Neutrophil (primary cell): ENCODE measurements around the gene ACTN3.

Source experiments
- H3K27ac ChIP-seq: fragments of 200-600 bp; sonication (generic); 2 replicates; pipeline ENCODE4 v1.5.1; 2016; ENCODE audit warnings: mild to moderate bottlenecking, moderate library complexity
- H3K27me3 ChIP-seq: fragments of 200-600 bp; sonication (generic); 2 replicates; pipeline ENCODE4 v1.6.0; 2016; ENCODE audit warnings: mild to moderate bottlenecking
- H3K36me3 ChIP-seq: fragments of 200-600 bp; sonication (generic); 2 replicates; pipeline ENCODE4 v1.5.1; 2017
- H3K4me1 ChIP-seq, 2 experiments: fragments of 200-600 bp in 1 of 2; sonication (generic) in 1 of 2; 1 replicate in 1 of 2; 2 replicates in 1 of 2; pipeline versions ENCODE4 v1.5.1 to v1.6.1; 2013 to 2016; ENCODE audit warnings: low read depth in 1 of 2, low read length in 1 of 2, mild to moderate bottlenecking in 1 of 2, moderate library complexity in 1 of 2; ENCODE audit not compliant: control insufficient read depth in 1 of 2, insufficient read depth in 1 of 2
- H3K4me3 ChIP-seq, 2 experiments: fragments of 200-600 bp in 1 of 2; sonication (generic) in 1 of 2; 1 replicate in 1 of 2; 2 replicates in 1 of 2; pipeline ENCODE4 v1.5.1; 2013 to 2016; ENCODE audit warnings: low read depth in 1 of 2, low read length in 1 of 2, mild to moderate bottlenecking in 1 of 2, moderate library complexity in 1 of 2
- H3K9me3 ChIP-seq: fragments of 200-600 bp; sonication (generic); 2 replicates; pipeline ENCODE4 v1.5.1; 2016
- CTCF ChIP-seq: fragments of 200-600 bp; sonication (generic); IDR thresholded peaks from 2 replicates; pipeline ENCODE4 v1.5.1; 2016; ENCODE audit warnings: antibody characterized with exemption

ACTN3 gene

GRCh38 chr11:66589996-66590675 lies 43.4 kb downstream of the ACTN3 start:
- H3K4me1 ChIP-seq = peaks cover 15 to 19% of the 10 kb centered on the region in 2 experiments
- H3K27ac ChIP-seq = no peak overlapping the region
- no peak overlapping the region for H3K4me3 ChIP-seq
- no peak for TF ChIP-seq CTCF
- H3K36me3 ChIP-seq = no peaks in the 10 kb centered on the region
- no peaks in the 10 kb centered on the region for H3K27me3 ChIP-seq
- H3K9me3 ChIP-seq = no peaks in the 10 kb centered on the region

DNA sequence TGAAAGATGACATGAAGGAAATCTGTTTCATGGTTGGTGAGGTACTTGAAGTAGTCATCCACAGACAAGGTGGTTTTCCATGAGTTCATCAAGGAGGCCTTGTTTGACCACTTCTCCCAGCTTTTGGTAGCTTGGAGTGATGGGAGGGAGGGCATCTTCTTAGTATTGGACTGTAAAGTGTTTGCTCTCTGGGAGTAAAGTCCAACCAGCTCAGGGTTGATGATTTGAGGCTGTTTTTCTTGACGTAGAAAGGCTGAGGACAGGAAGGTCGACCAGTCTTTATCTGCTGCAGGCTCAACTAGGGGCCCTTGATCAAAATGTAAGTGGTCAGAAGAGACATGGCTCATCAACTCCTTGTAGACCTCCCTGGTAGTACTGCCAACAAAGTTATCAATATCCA lies 44.5 kb downstream of the ACTN3 start:
- Histone ChIP-seq H3K4me1 (peaks cover 15 to 19% of the 10 kb centered on the region in 2 experiments), H3K9me3 (no peaks in the 10 kb centered on the region)

GRCh38 chr11:66592457-66593302 lies 46.0 kb downstream of the ACTN3 start, which contains the start of the genes CCDC87 and CCS:
Gene CCDC87 (minus strand): TSS chr11:66593063. CDS start chr11:66593015, 48 bp downstream.
Gene CCS (plus strand): TSS chr11:66593185. CDS start chr11:66593262, 77 bp downstream.
- Histone ChIP-seq H3K27ac (peak within 1 kb of the TSS; percentile 86), H3K27me3 (no peaks in the 10 kb centered on the region), H3K36me3 (no peaks in the 10 kb centered on the region), H3K4me1 (peaks cover 15 to 19% of the 10 kb centered on the region in 2 experiments), H3K4me3 (peak within 1 kb of the TSS; percentile 88 to 94), H3K9me3 (no peaks in the 10 kb centered on the region)
- peak; percentile 93 for TF ChIP-seq CTCF

More for the DNA sequence above, 44.5 kb downstream of the ACTN3 start:
- H3K4me3 ChIP-seq = no peak overlapping the region
- TF ChIP-seq CTCF = no peak
- H3K27me3 ChIP-seq = no peaks in the 10 kb centered on the region
- no peaks in the 10 kb centered on the region for H3K36me3 ChIP-seq
- no peak overlapping the region for H3K27ac ChIP-seq

DNA sequence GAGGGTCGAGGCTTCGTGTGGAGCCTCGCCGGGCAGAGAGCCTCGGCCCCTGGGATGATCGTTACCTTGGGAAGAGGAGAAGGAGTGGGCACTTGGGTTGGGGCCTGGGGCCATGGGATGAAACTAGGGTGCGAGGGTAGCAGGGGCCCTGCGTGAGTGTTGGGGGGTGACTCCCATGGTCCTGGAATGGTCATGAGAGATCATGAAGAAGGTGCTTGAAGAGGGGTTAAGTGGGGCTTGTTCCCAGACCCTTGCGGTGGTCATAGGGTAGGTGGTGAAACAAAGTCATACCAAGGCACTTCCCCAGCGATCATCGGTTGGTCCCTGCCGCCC lies 46.6 kb downstream of the ACTN3 start:
- no peak for TF ChIP-seq CTCF
- Histone ChIP-seq H3K4me3 (peak overlapping the region; percentile 88 to 94), H3K36me3 (no peaks in the 10 kb centered on the region), H3K27ac (peak overlapping the region; percentile 86), H3K27me3 (no peaks in the 10 kb centered on the region), H3K4me1 (peaks cover 15 to 19% of the 10 kb centered on the region in 2 experiments), H3K9me3 (no peaks in the 10 kb centered on the region)

- Histone ChIP-seq H3K9me3 (no peaks in the 10 kb centered on the region), H3K4me3 (peak overlapping the region; percentile 88 to 94), H3K27me3 (no peaks in the 10 kb centered on the region), H3K4me1 (peaks cover 15 to 19% of the 10 kb centered on the region in 2 experiments), H3K36me3 (no peaks in the 10 kb centered on the region), H3K27ac (peak overlapping the region; percentile 86)
- TF ChIP-seq CTCF = no peak
Measured at GRCh38 chr11:66593650-66594049, 46.9 kb downstream of the ACTN3 start.
